ENCODE data around the gene C1orf52. TPM values are rescaled to one million over a fixed set of nuclear protein-coding genes. Genes with fewer than 3 reads are reported as not detected.
A peak's percentile ranks its signal among the peaks of the same experiment; 100 is the strongest.

Gene C1orf52
- total and polyA plus RNA-seq, 2 of the 13 experiments (the other 11 are each of a cell fraction or from before 2014, with no cell fraction given) = 19.4 to 27.4 TPM

GRCh38 chr1:85276215-85276977, 16.9 kb upstream of the C1orf52 start, which contains the start of gene BCL10 (continued):
- TF ChIP-seq THAP7 (CRISPR knock-in tag; IDR thresholded peaks at IDR 0.05) (no peak), LBX2 (CRISPR knock-in tag; IDR thresholded peaks at IDR 0.05; ENCODE audit: borderline replicate concordance) (no peak), NR2F2 (IDR thresholded peaks at IDR 0.05; ENCODE audit: borderline replicate concordance, low read depth) (no peak), ZNF10 (CRISPR knock-in tag; IDR thresholded peaks at IDR 0.05; ENCODE audit: borderline replicate concordance, low read depth) (no peak), GABPA (IDR thresholded peaks at IDR 0.05; ENCODE audit: low read depth, low read length) (peak; percentile 61), GABPA (CRISPR knock-in tag; IDR thresholded peaks at IDR 0.05; ENCODE audit: low read depth) (peak; percentile 86), MAF1 (CRISPR knock-in tag; IDR thresholded peaks at IDR 0.05; ENCODE audit: borderline replicate concordance) (no peak), E2F5 (CRISPR knock-in tag; conservative IDR thresholded peaks at IDR 0.05) (no peak; the same call in 1 of the 2 replicates), ZNF564 (CRISPR knock-in tag; IDR thresholded peaks at IDR 0.05) (no peak), BRCA1 (CRISPR knock-in tag; IDR thresholded peaks at IDR 0.05) (no peak), ZSCAN5A (CRISPR knock-in tag; IDR thresholded peaks at IDR 0.05; ENCODE audit: borderline replicate concordance) (peak; percentile 82; the same call in 1 of the 2 replicates), CEBPG (CRISPR knock-in tag; IDR thresholded peaks at IDR 0.05) (no peak), ZNF780A (CRISPR knock-in tag; IDR thresholded peaks at IDR 0.05) (no peak), ZNF256 (CRISPR knock-in tag; conservative IDR thresholded peaks at IDR 0.05) (no peak), TOPORS (CRISPR knock-in tag; IDR thresholded peaks at IDR 0.05) (peak; percentile 32; the same call in 1 of the 2 replicates), ZNF816 (CRISPR knock-in tag; IDR thresholded peaks at IDR 0.05; ENCODE audit: borderline replicate concordance) (no peak; the same call in 1 of the 2 replicates)
- TF ChIP-seq, protein P1, sequence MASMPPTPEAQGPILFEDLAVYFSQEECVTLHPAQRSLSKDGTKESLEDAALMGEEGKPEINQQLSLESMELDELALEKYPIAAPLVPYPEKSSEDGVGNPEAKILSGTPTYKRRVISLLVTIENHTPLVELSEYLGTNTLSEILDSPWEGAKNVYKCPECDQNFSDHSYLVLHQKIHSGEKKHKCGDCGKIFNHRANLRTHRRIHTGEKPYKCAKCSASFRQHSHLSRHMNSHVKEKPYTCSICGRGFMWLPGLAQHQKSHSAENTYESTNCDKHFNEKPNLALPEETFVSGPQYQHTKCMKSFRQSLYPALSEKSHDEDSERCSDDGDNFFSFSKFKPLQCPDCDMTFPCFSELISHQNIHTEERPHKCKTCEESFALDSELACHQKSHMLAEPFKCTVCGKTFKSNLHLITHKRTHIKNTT (CRISPR knock-in tag; IDR thresholded peaks at IDR 0.05) = no peak
- TF ChIP-seq, protein P2, sequence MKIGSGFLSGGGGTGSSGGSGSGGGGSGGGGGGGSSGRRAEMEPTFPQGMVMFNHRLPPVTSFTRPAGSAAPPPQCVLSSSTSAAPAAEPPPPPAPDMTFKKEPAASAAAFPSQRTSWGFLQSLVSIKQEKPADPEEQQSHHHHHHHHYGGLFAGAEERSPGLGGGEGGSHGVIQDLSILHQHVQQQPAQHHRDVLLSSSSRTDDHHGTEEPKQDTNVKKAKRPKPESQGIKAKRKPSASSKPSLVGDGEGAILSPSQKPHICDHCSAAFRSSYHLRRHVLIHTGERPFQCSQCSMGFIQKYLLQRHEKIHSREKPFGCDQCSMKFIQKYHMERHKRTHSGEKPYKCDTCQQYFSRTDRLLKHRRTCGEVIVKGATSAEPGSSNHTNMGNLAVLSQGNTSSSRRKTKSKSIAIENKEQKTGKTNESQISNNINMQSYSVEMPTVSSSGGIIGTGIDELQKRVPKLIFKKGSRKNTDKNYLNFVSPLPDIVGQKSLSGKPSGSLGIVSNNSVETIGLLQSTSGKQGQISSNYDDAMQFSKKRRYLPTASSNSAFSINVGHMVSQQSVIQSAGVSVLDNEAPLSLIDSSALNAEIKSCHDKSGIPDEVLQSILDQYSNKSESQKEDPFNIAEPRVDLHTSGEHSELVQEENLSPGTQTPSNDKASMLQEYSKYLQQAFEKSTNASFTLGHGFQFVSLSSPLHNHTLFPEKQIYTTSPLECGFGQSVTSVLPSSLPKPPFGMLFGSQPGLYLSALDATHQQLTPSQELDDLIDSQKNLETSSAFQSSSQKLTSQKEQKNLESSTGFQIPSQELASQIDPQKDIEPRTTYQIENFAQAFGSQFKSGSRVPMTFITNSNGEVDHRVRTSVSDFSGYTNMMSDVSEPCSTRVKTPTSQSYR (CRISPR knock-in tag; IDR thresholded peaks at IDR 0.05; ENCODE audit: borderline replicate concordance) = no peak
- TF ChIP-seq, protein P3, sequence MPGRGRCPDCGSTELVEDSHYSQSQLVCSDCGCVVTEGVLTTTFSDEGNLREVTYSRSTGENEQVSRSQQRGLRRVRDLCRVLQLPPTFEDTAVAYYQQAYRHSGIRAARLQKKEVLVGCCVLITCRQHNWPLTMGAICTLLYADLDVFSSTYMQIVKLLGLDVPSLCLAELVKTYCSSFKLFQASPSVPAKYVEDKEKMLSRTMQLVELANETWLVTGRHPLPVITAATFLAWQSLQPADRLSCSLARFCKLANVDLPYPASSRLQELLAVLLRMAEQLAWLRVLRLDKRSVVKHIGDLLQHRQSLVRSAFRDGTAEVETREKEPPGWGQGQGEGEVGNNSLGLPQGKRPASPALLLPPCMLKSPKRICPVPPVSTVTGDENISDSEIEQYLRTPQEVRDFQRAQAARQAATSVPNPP (CRISPR knock-in tag; IDR thresholded peaks at IDR 0.05) = 0 out of 2 replicates have a peak, but pooled peaks have one; percentile 32
- TF ChIP-seq, protein P4, sequence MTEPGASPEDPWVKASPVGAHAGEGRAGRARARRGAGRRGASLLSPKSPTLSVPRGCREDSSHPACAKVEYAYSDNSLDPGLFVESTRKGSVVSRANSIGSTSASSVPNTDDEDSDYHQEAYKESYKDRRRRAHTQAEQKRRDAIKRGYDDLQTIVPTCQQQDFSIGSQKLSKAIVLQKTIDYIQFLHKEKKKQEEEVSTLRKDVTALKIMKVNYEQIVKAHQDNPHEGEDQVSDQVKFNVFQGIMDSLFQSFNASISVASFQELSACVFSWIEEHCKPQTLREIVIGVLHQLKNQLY (CRISPR knock-in tag; IDR thresholded peaks at IDR 0.05) = no peak

Data from HepG2 (cell line).